OCI-LY7 (cell line): Measurements from ENCODE around the gene ABHD11. TPM values are rescaled to one million over a fixed set of nuclear protein-coding genes. Genes with fewer than 3 reads are reported as not detected.

Experiments used
- BruUV-seq: library from RNA; stranded (reverse); fragments of 400-500 nt; replicated peaks from 2 replicates; lab custom pipeline; 2021; lab: Mats Ljungman, UMichigan
- CTCF ChIA-PET: fragments of 300-600 bp; sonication (Branson Sonifier 250); formaldehyde crosslinking; loops from one replicate; lab custom pipeline; 2022; ENCODE audit warnings: antibody characterized with exemption; ENCODE audit not compliant: unreplicated experiment; lab: Charles Lee
- POLR2A ChIA-PET: fragments of 300-600 bp; sonication (Branson Sonifier 250); formaldehyde crosslinking; loops from one replicate; lab custom pipeline; 2022; ENCODE audit warnings: antibody characterized with exemption; lab: Charles Lee
- DNase-seq: peaks from one replicate; pipeline ENCODE4 v3.0.0-alpha.2; 2015; ENCODE audit warnings: low spot score
- H2AFZ ChIP-seq: fragments of 200-600 bp; sonication (generic), shearing (Covaris generic); 2 replicates; pipeline ENCODE4 v1.6.1; 2014; ENCODE audit warnings: mild to moderate bottlenecking, antibody characterized with exemption, low read length, moderate library complexity
- H3K27ac ChIP-seq: fragments of 200-600 bp; sonication (generic); 2 replicates; pipeline ENCODE4 v1.5.1; 2014; ENCODE audit warnings: mixed run types, low read depth, mild to moderate bottlenecking, moderate library complexity, low read length, inconsistent platforms; ENCODE audit not compliant: poor library complexity, severe bottlenecking
- H3K36me3 ChIP-seq: fragments of 200-600 bp; sonication (generic); 2 replicates; pipeline ENCODE4 v1.6.1; 2014; ENCODE audit warnings: mild to moderate bottlenecking, antibody characterized with exemption, low read length, moderate library complexity, mixed read lengths; ENCODE audit not compliant: insufficient read depth
- H3K4me1 ChIP-seq: fragments of 200-600 bp; sonication (generic); 2 replicates; pipeline ENCODE4 v1.5.1; 2014; ENCODE audit warnings: mild to moderate bottlenecking, low read length; ENCODE audit not compliant: insufficient read depth, poor library complexity, severe bottlenecking
- H3K4me2 ChIP-seq: fragments of 200-600 bp; sonication (generic); 2 replicates; pipeline ENCODE4 v1.6.1; 2014; ENCODE audit warnings: mild to moderate bottlenecking, low read length
- H3K4me3 ChIP-seq: fragments of 200-600 bp; sonication (generic); 2 replicates; pipeline ENCODE4 v1.5.1; 2014; ENCODE audit warnings: mild to moderate bottlenecking, low read depth, low read length; ENCODE audit not compliant: poor library complexity, severe bottlenecking
- H3K79me2 ChIP-seq: fragments of 200-600 bp; sonication (generic); 2 replicates; pipeline ENCODE4 v1.6.1; 2016; ENCODE audit warnings: low read depth, mild to moderate bottlenecking, low read length, moderate library complexity, mixed read lengths; ENCODE audit not compliant: insufficient read depth
- H3K9me2 ChIP-seq: fragments of 200-600 bp; sonication (generic); 2 replicates; pipeline ENCODE4 v1.6.1; 2016; ENCODE audit warnings: mild to moderate bottlenecking, low read length, mixed read lengths; ENCODE audit not compliant: insufficient read depth
- H3K9me3 ChIP-seq: fragments of 200-600 bp; sonication (generic); 2 replicates; pipeline ENCODE4 v1.6.1; 2014; ENCODE audit warnings: mild to moderate bottlenecking, mixed run types, low read length, mixed read lengths
- H4K20me1 ChIP-seq: fragments of 200-600 bp; sonication (generic); 2 replicates; pipeline ENCODE4 v1.6.1; 2014; ENCODE audit warnings: mild to moderate bottlenecking, antibody characterized with exemption, low read length, moderate library complexity, mixed read lengths; ENCODE audit not compliant: insufficient read depth
- EZH2phosphoT487 ChIP-seq: fragments of 200-600 bp; sonication (generic); IDR thresholded peaks from 2 replicates; pipeline ENCODE4 v1.6.1; 2018; ENCODE audit warnings: low read depth, borderline replicate concordance, mild to moderate bottlenecking, mixed run types, antibody characterized with exemption, low read length, moderate library complexity, mixed read lengths
- intact Hi-C: fragments of 100-400 bp; cut with micrococcal nuclease; formaldehyde crosslinking; loops from one replicate; pipeline ENCODE4 v1.10.0; 2022; ENCODE audit not compliant: unreplicated experiment
- total RNA-seq, 2 experiments: library from RNA; depleted of rRNA in 1 of 2; stranded (reverse); fragments of >200 nt in 1 of 2; shearing (Covaris generic) in 1 of 2; gene quantifications; 2 replicates each; pipeline ENCODE4 v1.2.3, GENCODE V29; 2014 to 2022
- TF ChIP-seq, protein P1 (sequence below): fragments of 200-600 bp; sonication (generic); conservative IDR thresholded peaks from 2 replicates; pipeline ENCODE4 v1.5.1; 2014; ENCODE audit warnings: mild to moderate bottlenecking, antibody characterized with exemption, low read length, moderate library complexity, mixed read lengths

Gene ABHD11
- total RNA-seq, 2 experiments from 2014 or later, result 27.4 to 27.5 TPM

- Histone ChIP-seq H4K20me1 (no peaks in the 10 kb centered on the region), H3K27ac (no peak overlapping the region), H3K36me3 (no peaks in the 10 kb centered on the region), H3K4me1 (no peaks in the 10 kb centered on the region), H3K4me3 (no peak overlapping the region), H3K79me2 (no peaks in the 10 kb centered on the region), H3K4me2 (no peak overlapping the region), H2AFZ (no peak overlapping the region), H3K9me2 (no peaks in the 10 kb centered on the region), H3K9me3 (no peaks in the 10 kb centered on the region)
- BruUV-seq, result no TSS peak
- ChIA-PET POLR2A (no interaction called here), CTCF (no interaction called here)
- TF ChIP-seq, protein P1, sequence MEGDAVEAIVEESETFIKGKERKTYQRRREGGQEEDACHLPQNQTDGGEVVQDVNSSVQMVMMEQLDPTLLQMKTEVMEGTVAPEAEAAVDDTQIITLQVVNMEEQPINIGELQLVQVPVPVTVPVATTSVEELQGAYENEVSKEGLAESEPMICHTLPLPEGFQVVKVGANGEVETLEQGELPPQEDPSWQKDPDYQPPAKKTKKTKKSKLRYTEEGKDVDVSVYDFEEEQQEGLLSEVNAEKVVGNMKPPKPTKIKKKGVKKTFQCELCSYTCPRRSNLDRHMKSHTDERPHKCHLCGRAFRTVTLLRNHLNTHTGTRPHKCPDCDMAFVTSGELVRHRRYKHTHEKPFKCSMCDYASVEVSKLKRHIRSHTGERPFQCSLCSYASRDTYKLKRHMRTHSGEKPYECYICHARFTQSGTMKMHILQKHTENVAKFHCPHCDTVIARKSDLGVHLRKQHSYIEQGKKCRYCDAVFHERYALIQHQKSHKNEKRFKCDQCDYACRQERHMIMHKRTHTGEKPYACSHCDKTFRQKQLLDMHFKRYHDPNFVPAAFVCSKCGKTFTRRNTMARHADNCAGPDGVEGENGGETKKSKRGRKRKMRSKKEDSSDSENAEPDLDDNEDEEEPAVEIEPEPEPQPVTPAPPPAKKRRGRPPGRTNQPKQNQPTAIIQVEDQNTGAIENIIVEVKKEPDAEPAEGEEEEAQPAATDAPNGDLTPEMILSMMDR, result no peak
- no peak for TF ChIP-seq EZH2phosphoT487
- intact Hi-C loops, result no loop called here
- no peak for DNase-seq
These were observed 40.9 kb upstream of the ABHD11 start for GRCh38 chr7:73779517-73779916.

DNA sequence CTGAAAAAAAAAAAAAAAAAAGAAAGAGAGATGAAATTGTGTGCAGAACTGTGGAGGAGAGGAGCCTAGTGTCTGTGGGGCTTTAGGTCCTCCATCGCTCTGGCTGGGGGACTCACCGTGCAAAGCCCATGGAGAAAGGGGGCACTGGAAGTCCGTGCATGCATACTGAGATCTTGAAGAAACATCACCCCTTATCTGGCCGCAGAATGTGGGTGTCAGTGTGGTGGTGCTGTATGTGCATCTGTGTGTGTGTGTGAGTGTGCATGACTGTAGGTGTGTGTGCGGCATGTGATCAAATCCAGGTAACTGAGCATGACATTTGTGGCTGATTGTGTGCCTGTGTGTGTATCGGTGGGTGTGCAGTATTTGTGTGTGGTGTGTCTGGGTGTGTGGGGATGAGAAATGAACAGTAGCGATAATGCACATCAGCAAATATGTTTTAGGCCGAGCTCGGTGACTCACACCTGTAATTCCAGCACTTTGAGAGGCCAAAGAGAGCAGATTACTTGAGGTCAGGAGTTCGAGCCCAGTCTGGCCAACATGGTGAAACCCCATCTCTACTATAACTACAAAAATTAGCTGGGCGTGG, 40.3 kb upstream of the ABHD11 start:
- no peaks in the 10 kb centered on the region for H3K9me3 ChIP-seq
- no peaks in the 10 kb centered on the region for H3K36me3 ChIP-seq
- no peaks in the 10 kb centered on the region for H4K20me1 ChIP-seq
- BruUV-seq, result no TSS peak
- no peak overlapping the region for H2AFZ ChIP-seq
- DNase-seq, result no peak
- no peaks in the 10 kb centered on the region for H3K4me1 ChIP-seq
- ChIA-PET CTCF (no interaction called here), POLR2A (no interaction called here)
- no peak overlapping the region for H3K27ac ChIP-seq
- TF ChIP-seq, protein P1, result no peak
- no peak for TF ChIP-seq EZH2phosphoT487
- H3K4me2 ChIP-seq, result no peak overlapping the region
- no peak overlapping the region for H3K4me3 ChIP-seq
- intact Hi-C loops, result no loop called here
- no peaks in the 10 kb centered on the region for H3K9me2 ChIP-seq
- no peaks in the 10 kb centered on the region for H3K79me2 ChIP-seq

DNA sequence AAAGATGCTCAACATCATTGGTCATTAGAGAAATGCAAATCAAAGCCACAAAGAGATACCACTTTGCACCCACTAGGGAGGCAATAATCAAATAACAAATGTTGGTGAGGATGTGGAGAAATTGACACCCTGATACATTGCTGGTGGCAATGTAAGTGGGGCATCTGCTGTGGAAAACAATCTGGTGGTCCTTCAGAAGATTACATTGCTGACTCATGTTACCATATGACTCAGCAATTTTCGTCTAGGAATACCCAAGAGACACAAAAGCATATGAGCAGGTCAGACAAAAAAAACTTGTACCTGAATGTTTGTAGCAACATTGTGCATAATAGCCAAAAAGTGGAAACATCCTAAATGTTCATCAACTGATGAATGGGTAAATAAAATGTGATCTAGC, 36.3 kb upstream of the ABHD11 start:
- Histone ChIP-seq H3K4me1 (peaks cover 3% of the 10 kb centered on the region), H3K4me3 (no peak overlapping the region), H3K9me2 (no peaks in the 10 kb centered on the region), H3K36me3 (no peaks in the 10 kb centered on the region), H3K4me2 (no peak overlapping the region), H3K9me3 (no peaks in the 10 kb centered on the region), H3K79me2 (no peaks in the 10 kb centered on the region), H4K20me1 (no peaks in the 10 kb centered on the region), H3K27ac (no peak overlapping the region), H2AFZ (no peak overlapping the region)
- ChIA-PET CTCF (no interaction called here), POLR2A (no interaction called here)
- TF ChIP-seq EZH2phosphoT487, result no peak
- TF ChIP-seq, protein P1, result no peak
- intact Hi-C loops, result no loop called here
- BruUV-seq, result no TSS peak
- no peak for DNase-seq
